Vagina (tissue), 2 donors: ENCODE measurements around the gene SEMA5B.

Experiments
- CTCF ChIP-seq, 3 experiments: fragments of 450-650 bp in 2 of 3; fragments of 200-600 bp in 1 of 3; sonication (generic) in 1 of 3; IDR thresholded peaks; one replicate each; pipeline ENCODE4 v1.5.1; 2017 to 2019; ENCODE audit warnings: antibody characterized with exemption in 3 of 3, mild to moderate bottlenecking in 2 of 3, moderate library complexity in 2 of 3
- POLR2A ChIP-seq, 2 donors: fragments of 450-650 bp; IDR thresholded peaks; one replicate each; pipeline ENCODE4 v1.6.1; 2017; ENCODE audit warnings: antibody characterized with exemption in 2 of 2, mild to moderate bottlenecking in 2 of 2, moderate library complexity in 2 of 2
- POLR2AphosphoS5 ChIP-seq, 2 donors: sonication (generic); formaldehyde crosslinking; IDR thresholded peaks; one replicate each; pipeline ENCODE4 v1.9.0; 2017; ENCODE audit warnings: antibody characterized with exemption in 2 of 2, mild to moderate bottlenecking in 2 of 2, low read depth in 1 of 2; ENCODE audit not compliant: insufficient read depth in 1 of 2

- TF ChIP-seq POLR2A (IDR thresholded peaks at IDR 0.05): no peak
- no peak for TF ChIP-seq CTCF (IDR thresholded peaks at IDR 0.05)
- TF ChIP-seq POLR2AphosphoS5 (IDR thresholded peaks at IDR 0.05; ENCODE audit: insufficient read depth in 1 of 2, low read depth in 1 of 2): no peak
Observed at GRCh38 chr3:122991236-122991985, 36.2 kb downstream of the SEMA5B start.
